ENCODE data around the gene KIF3A.

Gene KIF3A

DNA sequence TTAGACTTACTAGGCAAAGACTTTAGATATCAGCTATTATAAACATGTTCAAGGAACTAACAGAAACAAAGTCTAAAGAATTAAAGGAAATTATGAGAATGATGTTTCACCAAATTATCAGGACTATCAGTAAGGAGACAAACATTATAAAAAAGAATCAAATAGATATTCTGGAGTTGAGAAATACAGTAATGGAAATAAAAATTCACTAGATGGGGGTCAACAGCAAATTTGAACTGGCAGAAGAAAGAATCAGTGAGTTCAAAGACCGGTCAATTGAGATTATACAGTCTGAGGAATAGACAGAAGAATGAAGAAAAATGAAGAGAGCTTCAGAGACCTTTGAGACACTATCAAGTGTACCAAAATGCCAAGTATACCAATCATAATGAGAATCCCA is 89.0 kb downstream of the KIF3A start:
- TF ChIP-seq, protein P1, sequence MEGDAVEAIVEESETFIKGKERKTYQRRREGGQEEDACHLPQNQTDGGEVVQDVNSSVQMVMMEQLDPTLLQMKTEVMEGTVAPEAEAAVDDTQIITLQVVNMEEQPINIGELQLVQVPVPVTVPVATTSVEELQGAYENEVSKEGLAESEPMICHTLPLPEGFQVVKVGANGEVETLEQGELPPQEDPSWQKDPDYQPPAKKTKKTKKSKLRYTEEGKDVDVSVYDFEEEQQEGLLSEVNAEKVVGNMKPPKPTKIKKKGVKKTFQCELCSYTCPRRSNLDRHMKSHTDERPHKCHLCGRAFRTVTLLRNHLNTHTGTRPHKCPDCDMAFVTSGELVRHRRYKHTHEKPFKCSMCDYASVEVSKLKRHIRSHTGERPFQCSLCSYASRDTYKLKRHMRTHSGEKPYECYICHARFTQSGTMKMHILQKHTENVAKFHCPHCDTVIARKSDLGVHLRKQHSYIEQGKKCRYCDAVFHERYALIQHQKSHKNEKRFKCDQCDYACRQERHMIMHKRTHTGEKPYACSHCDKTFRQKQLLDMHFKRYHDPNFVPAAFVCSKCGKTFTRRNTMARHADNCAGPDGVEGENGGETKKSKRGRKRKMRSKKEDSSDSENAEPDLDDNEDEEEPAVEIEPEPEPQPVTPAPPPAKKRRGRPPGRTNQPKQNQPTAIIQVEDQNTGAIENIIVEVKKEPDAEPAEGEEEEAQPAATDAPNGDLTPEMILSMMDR (IDR thresholded peaks at IDR 0.05; ENCODE audit: extremely low read depth, missing control alignments) = no peak
- DNase-seq (ENCODE audit: low spot score) = no peak

DNA sequence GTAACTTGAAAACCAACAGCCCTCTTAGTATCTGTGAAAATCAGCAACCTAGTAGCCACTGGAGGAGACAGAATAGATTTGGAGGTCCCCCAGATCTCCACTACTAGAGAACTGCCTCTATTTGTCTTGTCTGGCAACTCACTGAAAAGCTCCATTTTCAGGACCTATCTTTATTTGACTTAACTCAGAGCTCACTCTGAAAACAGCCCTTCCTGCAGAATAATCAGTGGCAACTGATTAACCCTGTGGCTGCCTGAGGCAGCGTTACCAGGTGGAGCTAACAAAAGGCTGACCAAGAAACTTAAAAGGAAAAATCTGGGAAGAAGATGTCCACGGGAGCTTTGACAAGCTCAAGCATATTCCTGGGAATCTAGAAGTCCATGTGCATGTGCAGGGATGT is 89.9 kb downstream of the KIF3A start:
- TF ChIP-seq, protein P1 (IDR thresholded peaks at IDR 0.05; ENCODE audit: extremely low read depth, missing control alignments) = no peak
- DNase-seq (ENCODE audit: low spot score) = no peak

GRCh38 chr5:132646583-132647266 is 90.6 kb downstream of the KIF3A start:
- TF ChIP-seq, protein P1 (IDR thresholded peaks at IDR 0.05; ENCODE audit: extremely low read depth, missing control alignments) = no peak
- DNase-seq (ENCODE audit: low spot score) = no peak

DNA sequence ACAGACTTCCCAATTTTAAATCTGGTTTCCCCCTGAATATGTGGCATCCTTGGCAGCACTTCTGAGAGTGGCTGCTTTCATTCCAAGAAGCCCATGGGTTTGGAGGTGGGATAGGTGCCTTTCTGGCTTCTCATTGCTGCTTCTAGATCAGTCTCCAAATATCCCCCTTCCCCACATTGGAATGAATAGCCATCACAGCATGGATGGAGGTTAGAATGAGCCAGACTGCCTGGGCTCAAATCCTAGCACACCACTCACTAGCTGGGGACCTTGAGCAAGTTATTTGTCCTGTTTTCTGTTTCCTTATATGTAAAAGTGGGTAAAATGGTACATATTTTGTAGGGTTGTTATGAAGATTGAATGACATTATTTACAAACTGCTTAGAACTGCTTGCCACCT is 93.2 kb downstream of the KIF3A start:
- DNase-seq (ENCODE audit: low spot score) = no peak
- TF ChIP-seq, protein P1 (IDR thresholded peaks at IDR 0.05; ENCODE audit: extremely low read depth, missing control alignments) = no peak
